Psoas muscle (tissue), 8 donors: Measurements from ENCODE around the gene MPDU1. TPM values are rescaled to one million over a fixed set of nuclear protein-coding genes. Genes with fewer than 3 reads are reported as not detected.

Experiments
- ATAC-seq, 4 donors: fragments of 200-7000 bp; cut with Tn5 transposase; one replicate each; pipeline ENCODE4 v1.9.1; 2020; ENCODE audit warnings: moderate library complexity in 3 of 4, mild to moderate bottlenecking in 2 of 4
- DNase-seq, 2 donors: peaks; one replicate each; pipeline ENCODE4 v3.0.0-alpha.2; 2020
- H3K27ac ChIP-seq: fragments of 200-600 bp; one replicate; pipeline ENCODE4 v1.8.0; 2022
- H3K27me3 ChIP-seq, 3 donors: fragments of 200-600 bp in 1 of 3; one replicate each; pipeline versions ENCODE4 v1.6.1 to v1.8.0; 2013 to 2022; ENCODE audit warnings: low read length in 2 of 3, mild to moderate bottlenecking in 2 of 3, moderate library complexity in 1 of 3; ENCODE audit not compliant: insufficient read depth in 3 of 3
- H3K36me3 ChIP-seq, 2 donors: fragments of 200-600 bp in 1 of 2; one replicate each; pipeline versions ENCODE4 v1.6.1 to v1.8.0; 2013 to 2022; ENCODE audit warnings: low read depth in 1 of 2, mild to moderate bottlenecking in 1 of 2, moderate library complexity in 1 of 2; ENCODE audit not compliant: insufficient read depth in 1 of 2
- H3K4me1 ChIP-seq: fragments of 200-600 bp; one replicate; pipeline ENCODE4 v1.8.0; 2022
- H3K4me3 ChIP-seq: fragments of 200-600 bp; one replicate; pipeline ENCODE4 v1.8.0; 2022; ENCODE audit warnings: mild to moderate bottlenecking
- H3K9me3 ChIP-seq: fragments of 200-600 bp; one replicate; pipeline ENCODE4 v1.8.0; 2022
- CTCF ChIP-seq: fragments of 200-600 bp; IDR thresholded peaks from one replicate; pipeline ENCODE4 v1.8.0; 2022; ENCODE audit warnings: antibody characterized with exemption
- WGBS, 3 donors: extraction: QIAGEN DNeasy Blood & Tissue Kit; methylation state at CpG; one replicate each; pipeline versions ENCODE4 v1.1.6 to v1.1.7; 2013; 5-methylcytosine and 5-hydroxymethylcytosine counted together
- intact Hi-C, 2 donors: fragments of 100-400 bp; cut with DNase I; formaldehyde crosslinking; loops; one replicate each; pipeline versions ENCODE4 v1.11.0 to v1.14.2; 2022
- long read RNA-seq, 2 donors: library from polyadenylated mRNA; unstranded; transcript quantifications; one replicate each; pipeline ENCODE4 v2.0.0, GENCODE V29; 2021
- polyA plus RNA-seq, 3 donors: library from polyadenylated mRNA; stranded (reverse); fragments of 200-250 nt; gene quantifications; one replicate each; pipeline ENCODE4 v1.2.3, GENCODE V29; 2013
- total RNA-seq, 4 donors: library from RNA; stranded (reverse); fragmentation: NEBNext Ultra II Directional in 2 of 4; extraction: Animal tissue kit (Norgen Biotek cat#: 25700) in 2 of 4; gene quantifications; one replicate each; pipeline versions ENCODE4 v1.2.1 to v1.2.4, GENCODE V29; 2021 to 2023
- donor health status: healthy with polysubstance abuse.
- donor health status: DM: no; HTN: no; CAD: no; lungs with moderate emphysema.
- donor health status: Bipolar disorder and iron deficiency.
- donor health status: healthy.
- donor health status: DM: yes; HTN: yes; CAD: no.
- donor health status: DM: no; HTN: no; CAD: no.
- donor health status: DM: no; HTN: no; CAD: no.
- donor health status: DM: yes; HTN: yes; CAD: no.

The MPDU1 gene
- total RNA-seq (10 to 100 TPM; 19.3 to 40.6 (median 34.1) TPM), polyA plus RNA-seq (100 to 1,000 TPM in 1 of 3 donors, 10 to 100 TPM in 2; 53.6 to 147 (median 77.8) TPM)
- long read RNA-seq, donor 1, partial matches to known transcripts = 0 of 9 reads
- long read RNA-seq, donor 1, other reads (novel, unspliced or antisense) = 3 of 9 reads
- long read RNA-seq, donor 2, transcript MPDU1-201 (7 exons, 1,601 nt) = major isoform, 8 of 15 reads
- long read RNA-seq, donor 2, partial matches to known transcripts = 3 of 15 reads
- long read RNA-seq, donor 2, other reads (novel, unspliced or antisense) = 0 of 15 reads

- H3K4me1 ChIP-seq = peaks cover 42% of the 10 kb centered on the region
- intact Hi-C loops = loop anchor here in 1 of 2 donors (5.0 to 10.0 kb wide), 2 partner anchors 104 to 349 kb away; partner anchors contain the start of genes DVL2, PHF23, TP53 and WRAP53
- WGBS, 3 donors = 13 to 15% (median 13%) methylated on average over 67 to 69 of the region's 69 CpGs
These were observed at the start of gene MPDU1 for GRCh38 chr17:7583253-7584109. Gene MPDU1 (plus strand): TSS chr17:7583852. CDS start chr17:7583863, 11 bp downstream.

GRCh38 chr17:7538050-7538449 is 45.6 kb upstream of the MPDU1 start:
- intact Hi-C loops = no loop called here
- no peaks in the 10 kb centered on the region for H3K9me3 ChIP-seq
- no peaks in the 10 kb centered on the region for H3K4me1 ChIP-seq
- DNase-seq (no peak), ATAC-seq (no peak)
- H3K36me3 ChIP-seq = no peaks in the 10 kb centered on the region
- no peak for TF ChIP-seq CTCF
- no peaks in the 10 kb centered on the region for H3K27me3 ChIP-seq
- H3K4me3 ChIP-seq = no peak overlapping the region
- WGBS, 3 donors = 72 to 89% (median 81%) methylated on average over 3 of the region's 3 CpGs
- no peak overlapping the region for H3K27ac ChIP-seq

More at GRCh38 chr17:7583253-7584109, at the start of gene MPDU1:
- TF ChIP-seq CTCF = no peak
- DNase-seq = peak; percentile 98 to 99
- Histone ChIP-seq H3K4me3 (peak within 1 kb of the TSS; percentile 78), H3K27ac (peak within 1 kb of the TSS; percentile 89), H3K9me3 (no peaks in the 10 kb centered on the region), H3K36me3 (peaks cover 0 to 32% of the 10 kb centered on the region in 2 donors), H3K27me3 (no peaks in the 10 kb centered on the region)
- peak; percentile 81 to 87 (median 82) for ATAC-seq

- ATAC-seq (no peak), DNase-seq (no peak)
- TF ChIP-seq CTCF = no peak
- intact Hi-C loops = no loop called here
- Histone ChIP-seq H3K4me3 (no peak overlapping the region), H3K27ac (no peak overlapping the region), H3K27me3 (no peaks in the 10 kb centered on the region), H3K9me3 (no peaks in the 10 kb centered on the region), H3K4me1 (no peaks in the 10 kb centered on the region), H3K36me3 (no peaks in the 10 kb centered on the region)
- 63 to 71% (median 69%) methylated on average over 11 of the region's 11 CpGs for WGBS, 3 donors
These were observed 44.6 kb upstream of the MPDU1 start for GRCh38 chr17:7538891-7539545.

GRCh38 chr17:7541074-7541621 is 42.5 kb upstream of the MPDU1 start:
- DNase-seq (no peak), ATAC-seq (no peak)
- TF ChIP-seq CTCF = no peak

More at GRCh38 chr17:7541074-7541621, 42.5 kb upstream of the MPDU1 start:
- Histone ChIP-seq H3K9me3 (no peaks in the 10 kb centered on the region), H3K36me3 (no peaks in the 10 kb centered on the region), H3K4me3 (no peak overlapping the region), H3K27me3 (no peaks in the 10 kb centered on the region), H3K4me1 (no peaks in the 10 kb centered on the region), H3K27ac (no peak overlapping the region)
- 90 to 94% (median 94%) methylated on average over 9 of the region's 9 CpGs for WGBS, 3 donors
- intact Hi-C loops = no loop called here
